ENCODE data around the gene ZNF473.

The ZNF473 gene

GRCh38 chr19:50025794-50026549 is at the start of gene ZNF473:
TSS of gene ZNF473 (plus strand) at chr19:50026005. CDS start at chr19:50031083, 5,078 bp downstream.
- no peak for TF ChIP-seq CTCF (IDR thresholded peaks at IDR 0.05; ENCODE audit: extremely low read depth, insufficient read depth, missing control alignments)
- in situ Hi-C loops (cut with MboI; ENCODE audit: low pct_unique_long_range_greater_than_20kb, low sequenced_read_pairs, unreplicated experiment), result no loop called here
- DNase-seq (ENCODE audit: low spot score), result peak; percentile 86

GRCh38 chr19:49976496-49976895 is 49.3 kb upstream of the ZNF473 start:
- TF ChIP-seq CTCF (IDR thresholded peaks at IDR 0.05; ENCODE audit: extremely low read depth, insufficient read depth, missing control alignments), result no peak
- in situ Hi-C loops (cut with MboI; ENCODE audit: low pct_unique_long_range_greater_than_20kb, low sequenced_read_pairs, unreplicated experiment), result no loop called here
- DNase-seq (ENCODE audit: low spot score), result no peak

GRCh38 chr19:49977076-49977475 is 48.7 kb upstream of the ZNF473 start:
- DNase-seq (ENCODE audit: low spot score), result no peak
- TF ChIP-seq CTCF (IDR thresholded peaks at IDR 0.05; ENCODE audit: extremely low read depth, insufficient read depth, missing control alignments), result no peak

GRCh38 chr19:49977881-49978280 is 47.9 kb upstream of the ZNF473 start:
- TF ChIP-seq CTCF (IDR thresholded peaks at IDR 0.05; ENCODE audit: extremely low read depth, insufficient read depth, missing control alignments), result no peak
- in situ Hi-C loops (cut with MboI; ENCODE audit: low pct_unique_long_range_greater_than_20kb, low sequenced_read_pairs, unreplicated experiment), result no loop called here
- no peak for DNase-seq (ENCODE audit: low spot score)

More at GRCh38 chr19:49977076-49977475, 48.7 kb upstream of the ZNF473 start:
- in situ Hi-C loops (cut with MboI; ENCODE audit: low pct_unique_long_range_greater_than_20kb, low sequenced_read_pairs, unreplicated experiment), result no loop called here

- in situ Hi-C loops (cut with MboI; ENCODE audit: low pct_unique_long_range_greater_than_20kb, low sequenced_read_pairs, unreplicated experiment), result no loop called here
- DNase-seq (ENCODE audit: low spot score), result no peak
- TF ChIP-seq CTCF (IDR thresholded peaks at IDR 0.05; ENCODE audit: extremely low read depth, insufficient read depth, missing control alignments), result no peak
Measured at GRCh38 chr19:49978324-49978723, 47.5 kb upstream of the ZNF473 start.

GRCh38 chr19:49981603-49982593 is 43.9 kb upstream of the ZNF473 start:
- in situ Hi-C loops (cut with MboI; ENCODE audit: low pct_unique_long_range_greater_than_20kb, low sequenced_read_pairs, unreplicated experiment), result no loop called here

More at GRCh38 chr19:49981603-49982593, 43.9 kb upstream of the ZNF473 start:
- DNase-seq (ENCODE audit: low spot score), result no peak
- no peak for TF ChIP-seq CTCF (IDR thresholded peaks at IDR 0.05; ENCODE audit: extremely low read depth, insufficient read depth, missing control alignments)

Data from GM13977 (cell line).